Measurements from ENCODE around the gene PNMT. TPM values are rescaled to one million over a fixed set of nuclear protein-coding genes. Genes with fewer than 3 reads are reported as not detected.

Gene PNMT
- total and polyA plus RNA-seq, 5 donors from 2014 or later: 1.2 TPM; not detected in 4

DNA sequence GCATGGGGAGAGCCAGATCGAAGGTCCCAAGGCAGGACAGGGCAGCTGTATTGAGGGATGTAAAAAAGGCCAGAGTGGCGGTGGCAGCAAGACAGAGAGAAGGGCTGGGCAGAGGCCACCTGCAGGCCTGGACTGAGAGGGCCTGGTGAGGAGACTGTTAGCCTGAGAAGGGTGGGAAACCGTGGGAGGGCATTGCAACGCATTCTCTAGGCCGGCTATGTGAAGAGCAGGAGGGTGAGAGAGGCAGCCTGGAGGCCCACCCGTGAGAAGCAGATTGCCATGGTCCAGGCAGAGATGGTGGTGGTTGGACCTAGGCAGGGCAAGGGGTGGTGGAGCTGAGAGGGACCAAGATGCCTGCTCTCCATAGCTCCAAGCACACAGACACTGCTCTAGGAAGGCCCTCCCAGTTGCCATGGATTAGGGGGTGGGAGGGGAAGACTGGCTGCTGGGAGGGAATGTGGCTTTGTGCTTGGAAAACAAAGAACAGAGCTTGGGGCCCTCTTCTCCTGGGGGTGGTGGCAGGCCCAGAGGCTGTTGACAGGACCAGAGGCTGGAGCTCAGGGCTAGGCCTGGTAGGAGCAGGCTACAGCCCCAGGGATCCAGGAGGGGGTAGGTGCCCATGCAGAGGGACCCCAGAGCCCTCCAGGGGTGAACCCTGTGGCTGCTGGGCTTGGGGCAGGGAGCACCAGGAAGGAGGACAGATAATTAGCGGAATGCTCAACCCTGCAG is 15.5 kb upstream of the PNMT start:
- Histone ChIP-seq H3K36me3 (ENCODE audit: control insufficient read depth, insufficient read depth, low read length) (peaks cover 9% of the 10 kb centered on the region), H3K4me1 (ENCODE audit: control insufficient read depth, insufficient read depth, low read length, poor library complexity, severe bottlenecking) (peaks cover 4% of the 10 kb centered on the region), H3K9me3 (ENCODE audit: control insufficient read depth in 2 of 2, low read length in 2 of 2) (no peaks in the 10 kb centered on the region), H3K27me3 (ENCODE audit: control insufficient read depth, insufficient read depth, low read length) (no peaks in the 10 kb centered on the region), H3K27ac (ENCODE audit: insufficient read depth, low read length, poor library complexity, severe bottlenecking) (no peak overlapping the region), H3K4me3 (ENCODE audit: low read depth, low read length) (no peak overlapping the region)
- ATAC-seq (ENCODE audit: low read depth in 2 of 2): no peak
- Mint-ChIP-seq H3K4me1 (peaks cover 4 to 53% (median 35%) of the 10 kb centered on the region in 4 donors), H3K27me3 (no peaks in the 10 kb centered on the region), H3K27ac (peak overlapping the region; percentile 32 to 68 (median 39)), H3K4me3 (no peak overlapping the region), H3K9me3 (no peaks in the 10 kb centered on the region), H3K36me3 (peaks cover 26% of the 10 kb centered on the region)
- no peak for DNase-seq

DNA sequence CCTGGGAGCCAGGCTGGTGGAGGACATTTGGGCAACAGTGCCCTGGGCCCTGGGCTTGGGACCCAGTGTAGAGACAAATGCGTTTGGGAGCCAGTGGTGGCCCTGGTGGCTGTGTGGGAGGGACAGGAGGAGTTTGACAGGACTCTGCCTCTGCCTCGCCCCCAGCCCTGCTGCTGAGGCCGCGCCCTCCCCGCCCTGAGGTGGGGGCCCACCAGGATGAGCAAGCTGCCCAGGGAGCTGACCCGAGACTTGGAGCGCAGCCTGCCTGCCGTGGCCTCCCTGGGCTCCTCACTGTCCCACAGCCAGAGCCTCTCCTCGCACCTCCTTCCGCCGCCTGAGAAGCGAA is 15.0 kb upstream of the PNMT start:
- Histone ChIP-seq H3K4me1 (ENCODE audit: control insufficient read depth, insufficient read depth, low read length, poor library complexity, severe bottlenecking) (peaks cover 4% of the 10 kb centered on the region), H3K27ac (ENCODE audit: insufficient read depth, low read length, poor library complexity, severe bottlenecking) (no peak overlapping the region), H3K4me3 (ENCODE audit: low read depth, low read length) (no peak overlapping the region), H3K36me3 (ENCODE audit: control insufficient read depth, insufficient read depth, low read length) (peaks cover 13% of the 10 kb centered on the region), H3K27me3 (ENCODE audit: control insufficient read depth, insufficient read depth, low read length) (no peaks in the 10 kb centered on the region), H3K9me3 (ENCODE audit: control insufficient read depth in 2 of 2, low read length in 2 of 2) (no peaks in the 10 kb centered on the region)
- no peak for DNase-seq
- Mint-ChIP-seq H3K27me3 (no peaks in the 10 kb centered on the region), H3K36me3 (peaks cover 29% of the 10 kb centered on the region), H3K4me3 (no peak overlapping the region), H3K9me3 (no peaks in the 10 kb centered on the region), H3K27ac (peak overlapping the region in 2 of 3 donors; percentile 49 to 59), H3K4me1 (peaks cover 4 to 56% (median 35%) of the 10 kb centered on the region in 4 donors)
- ATAC-seq (ENCODE audit: low read depth in 2 of 2): no peak

GRCh38 chr17:39653662-39654331 is 14.5 kb upstream of the PNMT start:
- Histone ChIP-seq H3K36me3 (ENCODE audit: control insufficient read depth, insufficient read depth, low read length) (peaks cover 16% of the 10 kb centered on the region), H3K27me3 (ENCODE audit: control insufficient read depth, insufficient read depth, low read length) (no peaks in the 10 kb centered on the region), H3K4me3 (ENCODE audit: low read depth, low read length) (no peak overlapping the region), H3K4me1 (ENCODE audit: control insufficient read depth, insufficient read depth, low read length, poor library complexity, severe bottlenecking) (peaks cover 4% of the 10 kb centered on the region), H3K9me3 (ENCODE audit: control insufficient read depth in 2 of 2, low read length in 2 of 2) (no peaks in the 10 kb centered on the region), H3K27ac (ENCODE audit: insufficient read depth, low read length, poor library complexity, severe bottlenecking) (no peak overlapping the region)
- Mint-ChIP-seq H3K4me3 (peak overlapping the region in 1 of 4 donors; percentile 57), H3K27ac (peak overlapping the region in 2 of 3 donors; percentile 49 to 59), H3K27me3 (no peaks in the 10 kb centered on the region), H3K9me3 (no peaks in the 10 kb centered on the region), H3K4me1 (peaks cover 4 to 54% (median 35%) of the 10 kb centered on the region in 4 donors), H3K36me3 (peaks cover 32% of the 10 kb centered on the region)
- DNase-seq: peak; percentile 61 to 72 (median 70)
- peak; percentile 75 to 81 for ATAC-seq (ENCODE audit: low read depth in 2 of 2)

DNA sequence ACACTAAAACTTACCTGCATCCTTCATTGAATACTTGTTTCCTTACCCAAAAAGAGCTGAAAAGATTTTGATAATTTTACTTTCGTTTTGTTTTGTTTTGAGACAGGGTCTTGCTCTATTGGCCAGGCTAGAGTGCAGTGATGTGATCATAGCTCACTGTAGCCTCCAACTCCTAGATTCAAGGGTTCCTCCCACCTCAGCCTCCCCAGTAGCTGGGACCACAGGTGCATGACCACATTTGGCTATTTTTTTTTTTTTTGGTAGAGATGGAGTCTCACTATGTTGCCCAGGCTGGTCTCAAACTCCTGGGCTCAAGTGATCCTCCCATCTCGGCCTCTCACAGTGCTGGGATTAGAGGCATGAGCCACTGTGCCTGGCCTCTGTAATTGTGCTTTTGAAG is 13.1 kb upstream of the PNMT start:
- peaks cover 4% of the 10 kb centered on the region for H3K4me1 ChIP-seq (ENCODE audit: control insufficient read depth, insufficient read depth, low read length, poor library complexity, severe bottlenecking)
- H3K9me3 ChIP-seq (ENCODE audit: control insufficient read depth in 2 of 2, low read length in 2 of 2): no peaks in the 10 kb centered on the region
- Mint-ChIP-seq H3K4me1 (peaks cover 4 to 49% (median 27%) of the 10 kb centered on the region in 4 donors), H3K4me3 (peak overlapping the region in 1 of 4 donors; percentile 10), H3K27me3 (no peaks in the 10 kb centered on the region), H3K27ac (peak overlapping the region in 1 of 3 donors; percentile 83), H3K36me3 (peaks cover 25% of the 10 kb centered on the region), H3K9me3 (no peaks in the 10 kb centered on the region)
- no peaks in the 10 kb centered on the region for H3K27me3 ChIP-seq (ENCODE audit: control insufficient read depth, insufficient read depth, low read length)
- ATAC-seq (ENCODE audit: low read depth in 2 of 2) (no peak), DNase-seq (no peak)
- H3K27ac ChIP-seq (ENCODE audit: insufficient read depth, low read length, poor library complexity, severe bottlenecking): no peak overlapping the region
- no peak overlapping the region for H3K4me3 ChIP-seq (ENCODE audit: low read depth, low read length)
- H3K36me3 ChIP-seq (ENCODE audit: control insufficient read depth, insufficient read depth, low read length): peaks cover 26% of the 10 kb centered on the region

DNA sequence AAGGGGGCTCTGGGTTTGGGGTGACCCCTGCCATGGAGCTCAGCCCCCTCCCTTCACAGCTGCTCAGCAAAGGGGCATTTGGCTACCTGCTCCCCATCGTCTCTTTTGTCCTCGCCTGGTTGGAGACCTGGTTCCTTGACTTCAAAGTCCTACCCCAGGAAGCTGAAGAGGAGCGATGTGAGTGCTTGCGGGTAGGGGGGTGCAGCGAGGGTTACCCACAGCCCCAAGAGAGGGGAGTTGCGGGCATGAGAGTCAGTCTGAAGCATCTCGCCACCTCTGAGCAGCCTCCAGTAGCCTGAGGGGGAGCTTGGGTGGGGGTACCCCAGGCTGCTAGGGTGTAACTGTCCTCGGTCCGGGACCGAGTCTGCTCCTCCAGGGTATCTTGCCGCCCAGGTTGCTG is 9.9 kb upstream of the PNMT start:
- Histone ChIP-seq H3K27me3 (ENCODE audit: control insufficient read depth, insufficient read depth, low read length) (no peaks in the 10 kb centered on the region), H3K36me3 (ENCODE audit: control insufficient read depth, insufficient read depth, low read length) (peaks cover 46% of the 10 kb centered on the region), H3K4me1 (ENCODE audit: control insufficient read depth, insufficient read depth, low read length, poor library complexity, severe bottlenecking) (peaks cover 4% of the 10 kb centered on the region), H3K4me3 (ENCODE audit: low read depth, low read length) (no peak overlapping the region), H3K9me3 (ENCODE audit: control insufficient read depth in 2 of 2, low read length in 2 of 2) (no peaks in the 10 kb centered on the region), H3K27ac (ENCODE audit: insufficient read depth, low read length, poor library complexity, severe bottlenecking) (no peak overlapping the region)
- Mint-ChIP-seq H3K27ac (peak overlapping the region in 1 of 3 donors; percentile 66), H3K27me3 (no peaks in the 10 kb centered on the region), H3K36me3 (peaks cover 31% of the 10 kb centered on the region), H3K9me3 (no peaks in the 10 kb centered on the region), H3K4me3 (no peak overlapping the region), H3K4me1 (peaks cover 4 to 31% (median 14%) of the 10 kb centered on the region in 4 donors)
- DNase-seq (no peak), ATAC-seq (ENCODE audit: low read depth in 2 of 2) (no peak)

DNA sequence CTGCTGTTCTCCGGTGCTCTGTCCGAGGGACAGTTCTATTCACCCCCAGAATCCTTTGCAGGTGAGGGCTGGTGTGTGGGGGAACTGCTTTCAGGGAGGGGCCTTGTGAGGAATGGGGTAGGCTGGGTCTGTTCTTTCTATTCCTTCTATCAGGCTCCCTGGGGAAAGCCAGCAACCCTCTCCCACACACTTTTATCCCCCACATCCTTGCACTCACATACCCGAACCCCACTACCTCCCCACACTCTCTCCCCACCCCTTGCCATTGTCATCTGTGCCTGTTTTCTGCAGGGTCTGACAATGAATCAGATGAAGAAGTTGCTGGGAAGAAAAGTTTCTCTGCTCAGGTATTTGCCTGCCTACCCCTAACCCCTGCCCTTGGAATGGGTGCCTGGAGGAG is 9.5 kb upstream of the PNMT start:
- no peak overlapping the region for H3K4me3 Mint-ChIP-seq
- peaks cover 46% of the 10 kb centered on the region for H3K36me3 ChIP-seq (ENCODE audit: control insufficient read depth, insufficient read depth, low read length)
- H3K27me3 Mint-ChIP-seq: no peaks in the 10 kb centered on the region
- no peak for DNase-seq
- no peak overlapping the region for H3K27ac ChIP-seq (ENCODE audit: insufficient read depth, low read length, poor library complexity, severe bottlenecking)
- ATAC-seq (ENCODE audit: low read depth in 2 of 2): no peak
- peaks cover under 1% of the 10 kb centered on the region for H3K4me1 ChIP-seq (ENCODE audit: control insufficient read depth, insufficient read depth, low read length, poor library complexity, severe bottlenecking)
- no peaks in the 10 kb centered on the region for H3K9me3 ChIP-seq (ENCODE audit: control insufficient read depth in 2 of 2, low read length in 2 of 2)
- peaks cover 4 to 28% (median 11%) of the 10 kb centered on the region in 4 donors for H3K4me1 Mint-ChIP-seq
- no peaks in the 10 kb centered on the region for H3K27me3 ChIP-seq (ENCODE audit: control insufficient read depth, insufficient read depth, low read length)
- peaks cover 29% of the 10 kb centered on the region for H3K36me3 Mint-ChIP-seq
- H3K27ac Mint-ChIP-seq: peak overlapping the region in 1 of 3 donors; percentile 66
- no peaks in the 10 kb centered on the region for H3K9me3 Mint-ChIP-seq
- H3K4me3 ChIP-seq (ENCODE audit: low read depth, low read length): no peak overlapping the region

DNA sequence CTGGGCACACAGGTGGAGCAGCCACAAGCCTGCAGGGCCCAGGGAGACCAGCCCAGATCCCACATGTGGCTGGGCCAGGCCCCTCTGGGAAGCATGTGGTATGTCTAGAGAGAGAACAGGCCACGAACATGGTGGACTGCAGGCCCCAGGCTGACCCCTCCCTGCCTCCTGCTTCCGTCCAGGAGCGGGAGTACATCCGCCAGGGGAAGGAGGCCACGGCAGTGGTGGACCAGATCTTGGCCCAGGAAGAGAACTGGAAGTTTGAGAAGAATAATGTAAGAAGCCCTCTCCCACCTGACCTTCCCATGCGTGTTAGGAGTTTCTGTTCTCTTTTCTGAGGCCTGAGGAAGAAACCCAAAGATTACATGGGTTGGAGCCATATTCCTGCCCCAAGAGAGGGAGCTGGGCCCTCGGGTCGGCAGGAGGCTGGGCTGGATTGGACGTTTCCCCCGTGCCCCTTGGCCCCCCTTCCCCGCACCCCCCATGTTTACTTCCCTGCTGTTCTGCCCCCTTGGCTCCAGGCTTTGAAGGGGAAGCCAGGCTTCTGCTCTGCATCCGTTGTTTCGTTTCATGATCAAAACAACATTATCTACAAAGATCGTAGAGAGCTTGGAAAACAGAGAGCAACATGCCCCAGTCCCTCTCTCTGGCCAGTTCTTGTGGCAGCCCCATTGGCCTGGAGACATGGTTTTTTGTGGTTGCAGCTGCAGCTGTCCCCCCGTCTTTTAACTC is 8.8 kb upstream of the PNMT start:
- Mint-ChIP-seq H3K9me3 (no peaks in the 10 kb centered on the region), H3K4me3 (peak overlapping the region in 1 of 4 donors; percentile 56), H3K27ac (peak overlapping the region in 2 of 3 donors; percentile 77 to 87), H3K36me3 (peaks cover 26% of the 10 kb centered on the region), H3K27me3 (no peaks in the 10 kb centered on the region), H3K4me1 (peaks cover 4 to 26% (median 9%) of the 10 kb centered on the region in 4 donors)
- no peak overlapping the region for H3K27ac ChIP-seq (ENCODE audit: insufficient read depth, low read length, poor library complexity, severe bottlenecking)
- H3K27me3 ChIP-seq (ENCODE audit: control insufficient read depth, insufficient read depth, low read length): no peaks in the 10 kb centered on the region
- H3K36me3 ChIP-seq (ENCODE audit: control insufficient read depth, insufficient read depth, low read length): peaks cover 46% of the 10 kb centered on the region
- H3K4me3 ChIP-seq (ENCODE audit: low read depth, low read length): no peak overlapping the region
- H3K4me1 ChIP-seq (ENCODE audit: control insufficient read depth, insufficient read depth, low read length, poor library complexity, severe bottlenecking): no peaks in the 10 kb centered on the region
- ATAC-seq (ENCODE audit: low read depth in 2 of 2): no peak
- no peaks in the 10 kb centered on the region for H3K9me3 ChIP-seq (ENCODE audit: control insufficient read depth in 2 of 2, low read length in 2 of 2)
- no peak for DNase-seq
